Neural progenitor cell (in vitro differentiated cells): ENCODE measurements around the gene F2RL3. TPM values are rescaled to one million over a fixed set of nuclear protein-coding genes. Genes with fewer than 3 reads are reported as not detected.

Experiments used
- DNase-seq: peaks from one replicate; pipeline ENCODE4 v3.0.0-alpha.2; 2016; ENCODE audit warnings: low spot score
- H2AFZ ChIP-seq: fragments of 200-600 bp; sonication (generic); replicated peaks from 2 replicates; pipeline ENCODE4 v1.6.1; 2016; ENCODE audit warnings: antibody characterized with exemption
- H3F3A ChIP-seq: fragments of 200-600 bp; sonication (generic); 2 replicates; pipeline ENCODE4 v1.6.1; 2016; ENCODE audit warnings: antibody characterized with exemption, low read depth
- H3K27ac ChIP-seq: fragments of 200-600 bp; sonication (generic); 2 replicates; pipeline ENCODE4 v1.5.1; 2016; ENCODE audit warnings: mild to moderate bottlenecking
- H3K27me3 ChIP-seq: fragments of 200-600 bp; sonication (generic); 2 replicates; pipeline ENCODE4 v1.6.1; 2016; ENCODE audit warnings: mild to moderate bottlenecking, moderate library complexity
- H3K36me3 ChIP-seq: fragments of 200-600 bp; sonication (generic); 2 replicates; pipeline ENCODE4 v1.5.1; 2016
- H3K4me1 ChIP-seq: fragments of 200-600 bp; sonication (generic); 2 replicates; pipeline ENCODE4 v1.6.1; 2016; ENCODE audit warnings: mixed run types
- H3K4me2 ChIP-seq: fragments of 200-600 bp; sonication (generic); 2 replicates; pipeline ENCODE4 v1.6.1; 2016
- H3K4me3 ChIP-seq: fragments of 200-600 bp; sonication (generic); 2 replicates; pipeline ENCODE4 v1.5.1; 2016
- H3K79me2 ChIP-seq: fragments of 200-600 bp; sonication (generic); 2 replicates; pipeline ENCODE4 v1.6.1; 2016; ENCODE audit warnings: low read depth
- H3K9ac ChIP-seq: fragments of 200-600 bp; sonication (generic); 2 replicates; pipeline ENCODE4 v1.6.1; 2016
- H3K9me3 ChIP-seq: fragments of 200-600 bp; sonication (generic); 2 replicates; pipeline ENCODE4 v1.5.1; 2016; ENCODE audit warnings: low read depth
- H4K20me1 ChIP-seq: fragments of 200-600 bp; sonication (generic); 2 replicates; pipeline ENCODE4 v1.6.1; 2016; ENCODE audit warnings: low read depth
- H3K27ac Mint-ChIP-seq: 3 replicates; pipeline ENCODE4 v1.8.0; 2021; ENCODE audit warnings: mixed read lengths
- H3K27me3 Mint-ChIP-seq: 2 replicates; pipeline ENCODE4 v1.8.0; 2022; ENCODE audit warnings: low read depth, mild to moderate bottlenecking, inconsistent platforms, moderate library complexity, mixed read lengths; ENCODE audit not compliant: insufficient read depth
- H3K36me3 Mint-ChIP-seq: 3 replicates; pipeline ENCODE4 v1.8.0; 2021; ENCODE audit warnings: mixed read lengths
- H3K4me1 Mint-ChIP-seq: 3 replicates; pipeline ENCODE4 v1.8.0; 2021; ENCODE audit warnings: mixed read lengths
- H3K4me3 Mint-ChIP-seq: 3 replicates; pipeline ENCODE4 v1.8.0; 2021; ENCODE audit warnings: mild to moderate bottlenecking, moderate library complexity, mixed read lengths
- H3K9me3 Mint-ChIP-seq: 3 replicates; pipeline ENCODE4 v1.8.0; 2020; ENCODE audit warnings: mixed read lengths
- EZH2 ChIP-seq: fragments of 200-600 bp; sonication (generic); IDR thresholded peaks from 2 replicates; pipeline ENCODE4 v1.6.1; 2017; ENCODE audit warnings: antibody characterized with exemption, mild to moderate bottlenecking, moderate library complexity
- EZH2phosphoT487 ChIP-seq: fragments of 200-600 bp; sonication (generic); IDR thresholded peaks from 2 replicates; pipeline ENCODE4 v1.6.1; 2017; ENCODE audit warnings: antibody characterized with exemption
- total RNA-seq: library from RNA; depleted of rRNA; stranded (reverse); fragments of >200 nt; gene quantifications from 2 replicates; pipeline ENCODE4 v1.2.3, GENCODE V29; 2015; ENCODE audit warnings: low replicate concordance
- TF ChIP-seq, protein P1 (sequence below): fragments of 200-600 bp; sonication (generic); IDR thresholded peaks from 2 replicates; pipeline ENCODE4 v1.5.1; 2017; ENCODE audit warnings: antibody characterized with exemption, mild to moderate bottlenecking

Gene F2RL3
- total RNA-seq, 1 donor from 2014 or later, result not detected

- Histone ChIP-seq H3K27ac (no peak overlapping the region), H3K36me3 (no peaks in the 10 kb centered on the region), H3K4me2 (no peak overlapping the region), H4K20me1 (no peaks in the 10 kb centered on the region), H3K4me3 (no peak overlapping the region), H3K79me2 (no peaks in the 10 kb centered on the region), H3K4me1 (no peaks in the 10 kb centered on the region), H3K9me3 (no peaks in the 10 kb centered on the region), H3F3A (no peaks in the 10 kb centered on the region), H3K27me3 (no peaks in the 10 kb centered on the region), H2AFZ (no peak overlapping the region), H3K9ac (no peak overlapping the region)
- Mint-ChIP-seq H3K27ac (no peak overlapping the region), H3K9me3 (peaks cover 23% of the 10 kb centered on the region), H3K27me3 (peaks cover 3% of the 10 kb centered on the region), H3K4me1 (no peaks in the 10 kb centered on the region), H3K4me3 (no peak overlapping the region), H3K36me3 (peaks cover 19% of the 10 kb centered on the region)
- DNase-seq, result no peak
- TF ChIP-seq EZH2 (no peak), EZH2phosphoT487 (no peak)
- TF ChIP-seq, protein P1, sequence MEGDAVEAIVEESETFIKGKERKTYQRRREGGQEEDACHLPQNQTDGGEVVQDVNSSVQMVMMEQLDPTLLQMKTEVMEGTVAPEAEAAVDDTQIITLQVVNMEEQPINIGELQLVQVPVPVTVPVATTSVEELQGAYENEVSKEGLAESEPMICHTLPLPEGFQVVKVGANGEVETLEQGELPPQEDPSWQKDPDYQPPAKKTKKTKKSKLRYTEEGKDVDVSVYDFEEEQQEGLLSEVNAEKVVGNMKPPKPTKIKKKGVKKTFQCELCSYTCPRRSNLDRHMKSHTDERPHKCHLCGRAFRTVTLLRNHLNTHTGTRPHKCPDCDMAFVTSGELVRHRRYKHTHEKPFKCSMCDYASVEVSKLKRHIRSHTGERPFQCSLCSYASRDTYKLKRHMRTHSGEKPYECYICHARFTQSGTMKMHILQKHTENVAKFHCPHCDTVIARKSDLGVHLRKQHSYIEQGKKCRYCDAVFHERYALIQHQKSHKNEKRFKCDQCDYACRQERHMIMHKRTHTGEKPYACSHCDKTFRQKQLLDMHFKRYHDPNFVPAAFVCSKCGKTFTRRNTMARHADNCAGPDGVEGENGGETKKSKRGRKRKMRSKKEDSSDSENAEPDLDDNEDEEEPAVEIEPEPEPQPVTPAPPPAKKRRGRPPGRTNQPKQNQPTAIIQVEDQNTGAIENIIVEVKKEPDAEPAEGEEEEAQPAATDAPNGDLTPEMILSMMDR, result no peak
Measured at GRCh38 chr19:16880884-16881554, 7.8 kb upstream of the F2RL3 start.

GRCh38 chr19:16882146-16882545, 6.7 kb upstream of the F2RL3 start:
- H3K27ac ChIP-seq, result no peak overlapping the region

DNA sequence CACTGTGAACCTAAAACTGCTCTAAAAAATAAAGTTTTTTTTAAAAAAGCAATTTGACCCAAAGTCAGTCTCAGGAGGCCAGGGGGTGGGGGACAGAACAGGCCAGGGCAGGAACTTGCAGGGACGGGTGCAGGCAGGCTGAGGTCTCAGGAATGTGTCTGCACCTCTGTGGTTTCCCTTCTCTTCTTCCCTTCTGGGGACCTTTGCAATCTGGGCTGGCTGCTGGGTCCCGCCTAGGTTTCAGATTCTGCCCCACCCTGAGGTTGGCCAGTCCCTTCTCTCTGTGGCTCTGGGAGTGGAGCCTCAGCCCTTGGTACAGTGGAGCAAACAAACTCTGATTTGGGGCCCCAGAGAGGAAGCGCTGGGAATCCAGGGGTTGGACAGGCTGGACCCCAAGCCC, 5.3 kb upstream of the F2RL3 start:
- no peak for DNase-seq
- Histone ChIP-seq H3K9ac (no peak overlapping the region), H3K4me1 (no peaks in the 10 kb centered on the region), H4K20me1 (no peaks in the 10 kb centered on the region), H2AFZ (no peak overlapping the region), H3K79me2 (no peaks in the 10 kb centered on the region), H3K36me3 (no peaks in the 10 kb centered on the region), H3K27ac (no peak overlapping the region), H3K9me3 (no peaks in the 10 kb centered on the region), H3K27me3 (no peaks in the 10 kb centered on the region), H3K4me2 (no peak overlapping the region), H3F3A (no peaks in the 10 kb centered on the region), H3K4me3 (no peak overlapping the region)
- peaks cover 23% of the 10 kb centered on the region for H3K9me3 Mint-ChIP-seq
- no peak overlapping the region for H3K27ac Mint-ChIP-seq
- H3K27me3 Mint-ChIP-seq, result peaks cover 2% of the 10 kb centered on the region
- H3K36me3 Mint-ChIP-seq, result peaks cover 16% of the 10 kb centered on the region
- peaks cover 7% of the 10 kb centered on the region for H3K4me1 Mint-ChIP-seq
- TF ChIP-seq, protein P1, result no peak
- no peak for TF ChIP-seq EZH2phosphoT487
- no peak for TF ChIP-seq EZH2
- no peak overlapping the region for H3K4me3 Mint-ChIP-seq

More at GRCh38 chr19:16882146-16882545, 6.7 kb upstream of the F2RL3 start:
- H4K20me1 ChIP-seq, result no peaks in the 10 kb centered on the region
- H3K9ac ChIP-seq, result no peak overlapping the region
- Mint-ChIP-seq H3K4me3 (no peak overlapping the region), H3K27ac (no peak overlapping the region), H3K4me1 (peaks cover 1% of the 10 kb centered on the region), H3K36me3 (peaks cover 19% of the 10 kb centered on the region), H3K9me3 (peaks cover 23% of the 10 kb centered on the region), H3K27me3 (peaks cover 3% of the 10 kb centered on the region)
- H3K4me1 ChIP-seq, result no peaks in the 10 kb centered on the region
- H3K4me3 ChIP-seq, result no peak overlapping the region
- no peaks in the 10 kb centered on the region for H3K79me2 ChIP-seq
- TF ChIP-seq EZH2 (no peak), EZH2phosphoT487 (no peak)
- TF ChIP-seq, protein P1, result no peak
- no peak for DNase-seq
- H3K4me2 ChIP-seq, result no peak overlapping the region
- H3K9me3 ChIP-seq, result no peaks in the 10 kb centered on the region
- no peak overlapping the region for H2AFZ ChIP-seq
- no peaks in the 10 kb centered on the region for H3K36me3 ChIP-seq
- no peaks in the 10 kb centered on the region for H3F3A ChIP-seq
- H3K27me3 ChIP-seq, result no peaks in the 10 kb centered on the region
